HEK293 (cell line): ENCODE measurements around the gene HDHD5.

ENCODE experiments used
- CTCF ChIA-PET: fragments of 350-600 bp; formaldehyde crosslinking; extraction: SDS; loops from one replicate; lab custom pipeline; 2021; ENCODE audit warnings: antibody characterized with exemption; lab: Yijun Ruan, JAX
- POLR2A ChIA-PET: fragments of 300-600 bp; formaldehyde crosslinking; extraction: SDS; loops from one replicate; lab custom pipeline; 2020; ENCODE audit warnings: antibody characterized with exemption, inconsistent platforms; lab: Yijun Ruan, JAX
- H3K27ac ChIP-seq: fragments of 200-500 bp; sonication (Bioruptor generic); 2 replicates; pipeline ENCODE4 v1.5.1; 2014; ENCODE audit warnings: low read depth, low read length, control low read depth, inconsistent platforms; ENCODE audit errors: extremely low read depth
- H3K36me3 ChIP-seq, 2 experiments: fragments of 200-500 bp in 1 of 2; sonication (Bioruptor generic) in 1 of 2; 1 replicate in 1 of 2; 2 replicates in 1 of 2; pipeline ENCODE4 v1.5.1; 2014 to 2017; ENCODE audit warnings: inconsistent platforms in 2 of 2, low read length in 2 of 2; ENCODE audit not compliant: control insufficient read depth in 2 of 2, insufficient read depth in 1 of 2
- H3K4me1 ChIP-seq: fragments of 200-500 bp; sonication (Bioruptor generic); 2 replicates; pipeline ENCODE4 v1.5.1; 2014; ENCODE audit warnings: mild to moderate bottlenecking, low read length, inconsistent platforms; ENCODE audit not compliant: control insufficient read depth, insufficient read depth
- H3K4me3 ChIP-seq: 2 replicates; pipeline ENCODE4 v1.5.1; 2011; ENCODE audit warnings: low read depth, mild to moderate bottlenecking, control low read depth, low read length, moderate library complexity
- H3K9me3 ChIP-seq: fragments of 200-500 bp; sonication (Bioruptor generic); 2 replicates; pipeline ENCODE4 v1.5.1; 2014; ENCODE audit warnings: low read depth, low read length, inconsistent platforms; ENCODE audit not compliant: control insufficient read depth, insufficient read depth
- GLI2 ChIP-seq: fragments of 450-650 bp; formaldehyde crosslinking; IDR thresholded peaks from 2 replicates; pipeline ENCODE4; 2017; ENCODE audit warnings: missing biosample characterization, missing genetic modification characterization, low read depth, borderline replicate concordance
- HOXD13 ChIP-seq: sonication (generic); formaldehyde crosslinking; IDR thresholded peaks from 2 replicates; pipeline ENCODE4 v1.8.0; 2022; ENCODE audit warnings: missing genetic modification reagents, borderline replicate concordance
- PRDM6 ChIP-seq: fragments of 450-650 bp; formaldehyde crosslinking; IDR thresholded peaks from 2 replicates; pipeline ENCODE4 v1.5.1; 2017; ENCODE audit warnings: missing biosample characterization, missing genetic modification characterization
- REST ChIP-seq: fragments of 450-650 bp; formaldehyde crosslinking; IDR thresholded peaks from 2 replicates; pipeline ENCODE4 v1.5.1; 2016; ENCODE audit warnings: missing biosample characterization, missing genetic modification characterization
- SALL2 ChIP-seq: fragments of 450-650 bp; formaldehyde crosslinking; IDR thresholded peaks from 2 replicates; pipeline ENCODE4 v1.5.0; 2017; ENCODE audit warnings: missing biosample characterization, mild to moderate bottlenecking, missing genetic modification characterization, borderline replicate concordance
- SP7 ChIP-seq: fragments of 450-650 bp; formaldehyde crosslinking; IDR thresholded peaks from 2 replicates; pipeline ENCODE4 v1.5.1; 2016; ENCODE audit warnings: missing biosample characterization, missing genetic modification characterization
- ZBTB49 ChIP-seq: fragments of 450-650 bp; formaldehyde crosslinking; IDR thresholded peaks from 2 replicates; pipeline ENCODE4 v1.5.1; 2016; ENCODE audit warnings: missing biosample characterization, missing genetic modification characterization, low read depth
- ZNF132 ChIP-seq: fragments of 450-650 bp; formaldehyde crosslinking; IDR thresholded peaks from 2 replicates; pipeline ENCODE4 v1.5.1; 2017; ENCODE audit warnings: missing biosample characterization, missing genetic modification characterization, borderline replicate concordance
- ZNF16 ChIP-seq: fragments of 450-650 bp; formaldehyde crosslinking; IDR thresholded peaks from 2 replicates; pipeline ENCODE4 v1.5.1; 2016; ENCODE audit warnings: low read depth, missing biosample characterization, missing genetic modification characterization
- ZNF211 ChIP-seq: fragments of 450-650 bp; formaldehyde crosslinking; IDR thresholded peaks from 2 replicates; pipeline ENCODE4 v1.5.1; 2016; ENCODE audit warnings: low read depth, missing biosample characterization, missing genetic modification characterization
- ZNF23 ChIP-seq: fragments of 450-650 bp; formaldehyde crosslinking; IDR thresholded peaks from 2 replicates; pipeline ENCODE4 v1.5.1; 2016; ENCODE audit warnings: missing biosample characterization, missing genetic modification characterization, borderline replicate concordance
- ZNF335 ChIP-seq: fragments of 450-650 bp; formaldehyde crosslinking; conservative IDR thresholded peaks from 2 replicates; pipeline ENCODE4 v1.5.1; 2016; ENCODE audit warnings: missing biosample characterization, missing genetic modification characterization
- ZNF433 ChIP-seq: fragments of 450-650 bp; formaldehyde crosslinking; IDR thresholded peaks from 2 replicates; pipeline ENCODE4 v1.5.1; 2016; ENCODE audit warnings: missing biosample characterization, missing genetic modification characterization, low read depth
- ZNF580 ChIP-seq: fragments of 450-650 bp; formaldehyde crosslinking; IDR thresholded peaks from 2 replicates; pipeline ENCODE4 v1.5.1; 2016; ENCODE audit warnings: missing biosample characterization, missing genetic modification characterization
- ZNF645 ChIP-seq: fragments of 450-650 bp; formaldehyde crosslinking; IDR thresholded peaks from 2 replicates; pipeline ENCODE4; 2016; ENCODE audit warnings: missing biosample characterization, missing genetic modification characterization
- ZNF830 ChIP-seq: fragments of 450-650 bp; IDR thresholded peaks from 2 replicates; pipeline ENCODE4 v1.5.0; 2018; ENCODE audit warnings: missing biosample characterization, missing genetic modification characterization, low read depth, mild to moderate bottlenecking, moderate library complexity
- ZSCAN4 ChIP-seq: fragments of 450-650 bp; formaldehyde crosslinking; IDR thresholded peaks from 2 replicates; pipeline ENCODE4 v1.5.1; 2017; ENCODE audit warnings: missing biosample characterization, missing genetic modification characterization

Gene HDHD5

GRCh38 chr22:17093081-17093480, 66.0 kb downstream of the HDHD5 start:
- POLR2A ChIA-PET = interaction anchor here (0.6 kb wide), 1 partner anchor 41 kb away, joined by 3 read pairs; no protein-coding TSS in a partner anchor
- no peaks in the 10 kb centered on the region for H3K9me3 ChIP-seq
- peaks cover 0 to 7% of the 10 kb centered on the region in 2 experiments; a peak in 1 of 3 replicates for H3K36me3 ChIP-seq
- H3K27ac ChIP-seq = no peak overlapping the region
- no peak overlapping the region for H3K4me3 ChIP-seq
- CTCF ChIA-PET = interaction anchor here (0.7 to 0.9 kb wide), 2 partner anchors 25 to 78 kb away, joined by 3 to 4 read pairs; no protein-coding TSS in a partner anchor
- no peaks in the 10 kb centered on the region for H3K4me1 ChIP-seq
- TF ChIP-seq HOXD13 (CRISPR knock-in tag) (no peak), ZNF830 (tag by site-specific recombination) (no peak)

GRCh38 chr22:17091851-17092250, 67.2 kb downstream of the HDHD5 start:
- H3K9me3 ChIP-seq = no peaks in the 10 kb centered on the region
- no peaks in the 10 kb centered on the region for H3K36me3 ChIP-seq
- POLR2A ChIA-PET = no interaction called here
- no peak overlapping the region for H3K4me3 ChIP-seq
- TF ChIP-seq ZNF23 (tag by site-specific recombination) (no peak), GLI2 (tag by site-specific recombination) (no peak), ZNF335 (tag by site-specific recombination) (peak; percentile 45; the same call in 1 of the 2 replicates), REST (no peak), SP7 (tag by site-specific recombination) (no peak)
- TF ChIP-seq, all 188 proteins: peak for 1
- CTCF ChIA-PET = interaction anchor here (0.6 kb wide), 1 partner anchor 94 kb away, joined by 3 read pairs; no protein-coding TSS in a partner anchor
- H3K27ac ChIP-seq = no peak overlapping the region
- no peaks in the 10 kb centered on the region for H3K4me1 ChIP-seq

GRCh38 chr22:17090550-17090949, 68.5 kb downstream of the HDHD5 start:
- Histone ChIP-seq H3K9me3 (no peaks in the 10 kb centered on the region), H3K4me1 (no peaks in the 10 kb centered on the region; the same call in 1 of the 2 replicates), H3K36me3 (no peaks in the 10 kb centered on the region), H3K27ac (no peak overlapping the region), H3K4me3 (no peak overlapping the region)
- ChIA-PET POLR2A (no interaction called here), CTCF (interaction anchor here (0.6 kb wide), 1 partner anchor 12 kb away, joined by 4 read pairs; no protein-coding TSS in a partner anchor)
- TF ChIP-seq SALL2 (no peak), ZNF132 (tag by site-specific recombination) (no peak), GLI2 (tag by site-specific recombination) (no peak), ZNF580 (no peak), ZNF16 (tag by site-specific recombination) (no peak), PRDM6 (tag by site-specific recombination) (no peak), ZSCAN4 (tag by site-specific recombination) (no peak), ZNF433 (no peak), ZNF645 (tag by site-specific recombination) (no peak), ZNF211 (no peak), ZBTB49 (tag by site-specific recombination) (no peak)
